ENCODE data around the gene KCNJ3. TPM values are rescaled to one million over a fixed set of nuclear protein-coding genes. Genes with fewer than 3 reads are reported as not detected.

KCNJ3 gene
- total and polyA plus RNA-seq, 9 of the 15 experiments (the other 6 are each of a cell fraction or from before 2014, with no cell fraction given), result not detected

DNA sequence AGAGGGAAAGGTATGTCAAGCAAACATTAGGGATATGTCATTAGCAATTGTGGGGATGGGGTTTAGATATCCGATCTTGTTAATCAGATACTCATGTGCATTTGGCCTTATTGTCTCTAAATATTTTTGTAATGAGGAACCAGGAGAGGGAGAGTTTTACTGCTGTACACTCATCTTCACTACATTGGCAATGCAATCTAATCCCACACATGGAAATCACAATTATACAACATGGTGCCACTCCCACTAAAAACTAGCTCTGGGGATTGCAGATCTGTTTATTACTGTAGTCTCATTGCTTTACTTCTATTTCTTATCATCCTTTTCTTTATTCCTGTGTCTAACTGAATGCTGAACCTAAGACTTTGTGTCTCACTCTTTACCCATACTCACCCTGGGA is 39.6 kb upstream of the KCNJ3 start:
- DNase-seq (ENCODE audit: extremely low read depth in 1 of 4, low spot score in 3 of 4), result no peak
- Histone ChIP-seq H3K9ac (ENCODE audit: insufficient read depth in 1 of 2, low read depth in 2 of 2, low read length in 2 of 2) (no peak overlapping the region), H3K4me2 (ENCODE audit: insufficient read depth, low read length) (no peak overlapping the region), H3K27me3 (ENCODE audit: control insufficient read depth in 2 of 2, insufficient read depth in 2 of 2, low read length in 2 of 2) (no peaks in the 10 kb centered on the region), H3K9me1 (ENCODE audit: control insufficient read depth, insufficient read depth, low read length) (no peaks in the 10 kb centered on the region), H3K36me3 (ENCODE audit: control insufficient read depth, insufficient read depth, low read length) (no peaks in the 10 kb centered on the region), H3K79me2 (ENCODE audit: control insufficient read depth, insufficient read depth, low read length) (no peaks in the 10 kb centered on the region), H3K4me1 (replicated peaks in 1 of 2; ENCODE audit: control insufficient read depth in 2 of 2, insufficient read depth in 2 of 2, low read length in 2 of 2) (no peaks in the 10 kb centered on the region), H3K9me3 (replicated peaks; ENCODE audit: control insufficient read depth, insufficient read depth, low read depth, low read length) (no peaks in the 10 kb centered on the region), H4K20me1 (replicated peaks; ENCODE audit: control insufficient read depth, insufficient read depth, low read length) (no peaks in the 10 kb centered on the region), H3K27ac (ENCODE audit: extremely low read depth, low read depth, low read length) (no peak overlapping the region), H2AFZ (ENCODE audit: low read depth, low read length) (no peak overlapping the region), H3K4me3 (no peak overlapping the region)
- intact Hi-C loops (cut with micrococcal nuclease), result no loop called here
- no TSS peak for BruUV-seq (replicated peaks)
- in situ Hi-C loops (cut with MboI), result no loop called here
- ATAC-seq, result no peak
- 0% methylated on average over 1 of the region's 1 CpG for WGBS (ENCODE audit: insufficient coverage, low coverage, missing lambda C conversion rate)
- POLR2A ChIA-PET, result no interaction called here
- CTCF ChIA-PET (ENCODE audit: low intra/inter-chr PET ratio), result no interaction called here
- FAIRE-seq, result no peak
- TF ChIP-seq TEAD2 (tag; IDR thresholded peaks at IDR 0.05), result no peak
- TF ChIP-seq ZBTB5 (IDR thresholded peaks at IDR 0.05), result no peak
- no peak for TF ChIP-seq IRF1 (CRISPR knock-in tag; IDR thresholded peaks at IDR 0.05; ENCODE audit: borderline replicate concordance)
- TF ChIP-seq ZNF707 (CRISPR knock-in tag; conservative IDR thresholded peaks at IDR 0.05), result no peak
- no peak for TF ChIP-seq PHF8 (IDR thresholded peaks at IDR 0.05; ENCODE audit: borderline replicate concordance, low read length)
- TF ChIP-seq MAFG (tag; conservative IDR thresholded peaks at IDR 0.05), result no peak
- TF ChIP-seq ZNF785 (CRISPR knock-in tag; IDR thresholded peaks at IDR 0.05), result no peak
- TF ChIP-seq ZNF354B (CRISPR knock-in tag; IDR thresholded peaks at IDR 0.05), result no peak
- TF ChIP-seq NCOA2 (IDR thresholded peaks at IDR 0.05; ENCODE audit: partially characterized antibody in 2 of 2), result no peak
- no peak for TF ChIP-seq RBFOX2 (IDR thresholded peaks at IDR 0.05; ENCODE audit: low read depth, low read length)
- no peak for TF ChIP-seq POLR3G (IDR thresholded peaks at IDR 0.05; ENCODE audit: extremely low read depth, insufficient read length, insufficient replicate concordance)
